Astrocyte of the spinal cord (primary cell): Measurements from ENCODE around the gene SMIM29.
"Not testable (repeated sequence)": the region's sequence is repeated elsewhere in the genome, so short reads cannot be mapped to it uniquely, and the experiment has no call there.

Experiments
- DNase-seq: peaks from one replicate; pipeline ENCODE4 v3.0.0; 2011; ENCODE audit warnings: low read depth, low spot score
- H3K4me3 ChIP-seq: 2 replicates; pipeline ENCODE4 v1.5.1; 2011; ENCODE audit warnings: low read depth, mild to moderate bottlenecking, low read length, moderate library complexity
- in situ Hi-C: cut with HindIII; loops from 2 replicates; pipeline ENCODE4 v1.10.0; 2017; ENCODE audit warnings: low sequenced_read_pairs
- TF ChIP-seq, protein P1 (sequence below): IDR thresholded peaks from 2 replicates; pipeline ENCODE4 v1.5.1; 2012; ENCODE audit warnings: low read depth, mild to moderate bottlenecking, low read length, inconsistent platforms

SMIM29 gene

DNA sequence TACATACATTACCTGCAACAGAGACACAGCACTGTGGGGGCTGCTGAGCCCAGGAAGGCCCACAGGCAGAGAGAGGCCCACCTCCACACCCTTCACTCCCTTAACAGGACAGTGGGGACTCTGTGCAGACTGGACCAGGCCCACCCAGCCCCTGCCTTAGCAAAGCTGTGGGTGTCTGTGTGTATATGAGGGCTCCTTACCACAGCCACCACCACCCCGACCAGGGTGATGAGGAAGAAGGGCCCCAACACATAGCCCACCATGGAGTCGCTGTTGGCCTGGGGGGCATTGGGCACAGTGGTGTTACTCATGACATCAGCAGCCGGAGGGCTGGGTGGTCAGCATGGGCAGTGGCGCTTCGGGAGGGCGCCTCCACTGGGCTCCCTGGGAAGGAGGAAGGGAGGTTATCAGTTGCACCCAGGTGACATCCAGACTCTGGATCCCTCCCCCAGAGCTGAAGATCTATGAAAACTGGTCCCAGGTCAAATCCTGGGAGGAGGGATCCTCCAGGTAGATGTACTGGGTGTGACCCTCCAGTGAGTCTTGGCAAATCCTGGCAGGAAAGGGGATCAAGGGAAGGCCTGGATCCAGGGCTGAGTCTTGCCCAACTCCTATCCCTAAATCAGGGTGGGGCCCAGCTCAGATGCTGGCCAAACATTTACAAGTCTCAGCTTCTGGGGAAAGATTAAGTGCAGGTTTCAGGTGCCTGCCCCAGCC lies 1.2 kb downstream of the SMIM29 start:
- TF ChIP-seq, protein P1, sequence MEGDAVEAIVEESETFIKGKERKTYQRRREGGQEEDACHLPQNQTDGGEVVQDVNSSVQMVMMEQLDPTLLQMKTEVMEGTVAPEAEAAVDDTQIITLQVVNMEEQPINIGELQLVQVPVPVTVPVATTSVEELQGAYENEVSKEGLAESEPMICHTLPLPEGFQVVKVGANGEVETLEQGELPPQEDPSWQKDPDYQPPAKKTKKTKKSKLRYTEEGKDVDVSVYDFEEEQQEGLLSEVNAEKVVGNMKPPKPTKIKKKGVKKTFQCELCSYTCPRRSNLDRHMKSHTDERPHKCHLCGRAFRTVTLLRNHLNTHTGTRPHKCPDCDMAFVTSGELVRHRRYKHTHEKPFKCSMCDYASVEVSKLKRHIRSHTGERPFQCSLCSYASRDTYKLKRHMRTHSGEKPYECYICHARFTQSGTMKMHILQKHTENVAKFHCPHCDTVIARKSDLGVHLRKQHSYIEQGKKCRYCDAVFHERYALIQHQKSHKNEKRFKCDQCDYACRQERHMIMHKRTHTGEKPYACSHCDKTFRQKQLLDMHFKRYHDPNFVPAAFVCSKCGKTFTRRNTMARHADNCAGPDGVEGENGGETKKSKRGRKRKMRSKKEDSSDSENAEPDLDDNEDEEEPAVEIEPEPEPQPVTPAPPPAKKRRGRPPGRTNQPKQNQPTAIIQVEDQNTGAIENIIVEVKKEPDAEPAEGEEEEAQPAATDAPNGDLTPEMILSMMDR: no peak

DNA sequence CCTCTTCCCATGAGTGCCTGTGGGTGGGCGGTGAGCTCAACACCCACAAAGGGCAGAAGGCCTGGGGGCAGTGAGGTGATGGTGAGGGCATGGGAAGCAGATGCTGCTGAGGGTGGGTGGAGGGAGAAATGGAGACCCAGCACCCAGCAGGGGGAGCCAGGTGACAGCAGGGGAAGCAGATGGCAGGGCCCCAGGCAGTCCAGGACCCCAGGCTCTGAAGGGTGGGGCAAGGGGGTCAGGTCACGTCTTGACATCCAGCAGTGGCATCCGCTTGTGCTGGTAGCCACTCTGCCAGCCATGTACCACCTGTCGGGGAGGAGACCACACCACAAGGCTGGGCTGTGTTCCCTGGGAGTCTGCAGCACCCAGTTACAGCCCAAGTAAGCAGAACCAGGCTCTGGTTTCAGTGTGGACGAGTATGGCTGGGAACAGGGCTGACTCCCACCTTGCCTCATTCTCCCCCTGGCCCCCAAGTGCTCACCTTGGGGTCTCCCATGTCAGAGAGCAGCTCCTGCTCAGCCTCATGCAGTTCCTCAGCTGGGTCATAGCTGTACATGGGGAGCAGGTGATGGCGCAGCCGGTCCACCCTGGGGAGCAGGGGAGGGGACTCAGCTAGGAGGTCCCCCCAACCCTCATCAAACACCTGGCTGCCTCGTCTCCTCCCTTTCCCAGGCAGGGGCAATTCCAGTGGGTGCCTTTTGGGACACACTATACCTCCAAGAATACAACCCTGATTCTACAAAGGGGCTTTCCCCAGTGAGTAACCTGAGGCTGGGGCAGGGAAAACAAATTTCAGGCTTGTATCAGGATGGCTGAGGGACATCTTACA lies 2.0 kb downstream of the SMIM29 start:
- in situ Hi-C loops: no loop called here
- TF ChIP-seq, protein P1: peak; percentile 67
- DNase-seq: peak; percentile 23
- no peak overlapping the region for H3K4me3 ChIP-seq

More for the DNA sequence above, 1.2 kb downstream of the SMIM29 start:
- DNase-seq: no peak
- no peak overlapping the region for H3K4me3 ChIP-seq
- in situ Hi-C loops: no loop called here

DNA sequence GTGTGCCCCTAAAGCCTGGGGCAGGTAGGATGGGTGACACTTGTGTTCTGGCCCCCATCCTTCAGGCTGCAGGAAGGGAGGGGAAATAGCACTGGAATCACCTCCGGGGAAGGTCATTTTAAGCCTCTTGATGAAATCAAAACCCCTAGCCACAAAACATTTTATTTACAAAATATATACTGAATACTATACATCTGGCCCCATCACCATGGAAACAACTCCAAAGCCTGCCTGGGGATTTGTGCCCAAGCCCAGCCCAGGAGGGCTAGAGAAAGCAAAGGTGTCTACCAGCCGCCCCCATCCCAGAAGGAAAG lies 2.6 kb downstream of the SMIM29 start:
- in situ Hi-C loops: no loop called here
- DNase-seq: no peak
- TF ChIP-seq, protein P1: no peak
- no peak overlapping the region for H3K4me3 ChIP-seq

GRCh38 chr6:34245761-34246140 lies 3.1 kb downstream of the SMIM29 start:
- H3K4me3 ChIP-seq, DNase-seq, in situ Hi-C loops: not testable (repeated sequence)

- DNase-seq, in situ Hi-C loops, H3K4me3 ChIP-seq: not testable (repeated sequence)
Measured at GRCh38 chr6:34245032-34245760, 3.6 kb downstream of the SMIM29 start.

- in situ Hi-C loops: no loop called here
- DNase-seq: peak; percentile 95
- TF ChIP-seq, protein P1: peak; percentile 55
- H3K4me3 ChIP-seq: no peak overlapping the region
Measured at GRCh38 chr6:34243901-34244884, 4.6 kb downstream of the SMIM29 start.
